Stimulated activated CD4-positive, alpha-beta T cell treated with anti-CD3 and anti-CD28 coated beads, TNF-alpha, amount 100 ng/mL, for 4 hours (primary cell): Measurements from ENCODE around the gene DOCK8.
"Not testable (repeated sequence)": the region's sequence is repeated elsewhere in the genome, so short reads cannot be mapped to it uniquely, and the experiment has no call there.

Experiments used
- DNase-seq, 3 experiments: peaks; one replicate each; pipeline ENCODE4 v3.0.0-alpha.2; 2020; ENCODE audit warnings: low read depth in 3 of 3

DOCK8 gene

GRCh38 chr9:214648-215493, at the start of gene DOCK8:
DOCK8 (plus strand) TSS chr9:214865; CDS start chr9:214977, 112 bp downstream.
- DNase-seq: peak; percentile 27 to 34 (median 31)

DNA sequence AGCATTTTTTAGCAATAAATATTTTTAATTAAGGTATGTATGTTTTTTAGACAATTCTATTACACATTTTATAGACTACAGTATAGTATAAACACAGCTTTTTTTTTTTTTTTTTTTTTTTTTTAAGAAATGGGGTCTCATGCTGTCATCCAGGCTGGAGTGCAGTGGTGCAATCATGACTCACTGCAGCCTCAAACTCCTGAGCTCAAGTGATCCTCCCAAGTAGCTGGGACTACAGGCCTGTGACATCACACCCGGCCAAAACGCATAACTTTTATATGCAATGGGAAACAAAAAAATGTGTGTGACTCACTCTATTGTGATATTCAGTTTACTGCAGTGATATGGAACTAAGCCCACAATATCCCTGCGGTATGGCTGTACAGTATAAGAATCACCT, 44.9 kb upstream of the DOCK8 start:
- DNase-seq: not testable (repeated sequence)

DNA sequence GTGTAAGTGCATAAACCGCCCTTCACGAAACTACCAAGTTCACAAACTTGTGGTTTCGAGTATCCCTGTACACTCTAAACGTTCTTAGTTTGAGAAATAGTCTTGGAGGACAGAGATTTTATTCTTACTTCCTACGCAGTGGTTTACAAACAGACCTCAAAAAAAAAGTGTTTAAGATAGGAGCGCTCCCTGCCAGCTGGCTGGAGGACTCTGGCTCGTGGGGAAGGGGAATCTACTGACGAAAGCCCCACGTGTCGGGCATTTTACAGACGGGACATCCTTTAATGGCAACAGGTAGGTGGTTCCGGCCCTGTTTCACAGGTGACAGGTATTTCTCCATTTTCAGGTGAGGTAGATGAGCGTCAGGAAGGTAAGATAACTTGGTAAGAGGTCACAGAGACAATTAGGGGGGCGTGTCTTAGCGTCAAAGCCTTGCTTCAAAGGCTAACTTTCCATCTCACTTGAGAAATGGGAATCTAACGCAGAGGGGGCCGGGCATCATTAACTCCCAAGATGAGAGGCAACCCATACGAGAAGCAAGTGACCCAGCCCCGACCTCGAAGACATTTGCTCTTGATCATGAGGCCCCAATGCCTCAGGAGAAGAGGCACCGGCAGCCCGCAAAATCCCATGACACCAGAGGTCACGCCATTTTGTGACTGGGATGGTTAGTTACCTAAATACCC, 36.4 kb upstream of the DOCK8 start:
- peak in 1 of 3 experiments; percentile 0 for DNase-seq

DNA sequence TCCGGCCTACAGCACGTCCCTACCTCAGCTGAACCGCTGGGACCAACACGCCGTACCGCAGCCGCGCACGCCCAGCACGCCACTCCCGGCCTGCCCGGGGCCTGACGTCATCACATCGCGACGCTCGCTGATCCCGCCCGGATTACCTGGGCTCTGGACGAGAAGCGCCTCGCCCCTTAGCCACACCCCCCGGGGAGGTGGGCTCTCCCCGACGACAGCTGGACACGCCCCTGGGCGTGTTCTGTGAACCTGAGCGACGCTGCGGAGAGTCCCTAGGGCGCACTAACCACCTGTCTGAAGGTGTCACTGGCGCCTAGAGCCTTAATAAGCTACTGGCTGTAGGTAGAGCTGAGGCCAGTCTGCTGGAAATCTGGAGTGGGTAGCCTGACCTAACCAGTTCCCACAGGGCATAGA, 35.7 kb upstream of the DOCK8 start, which contains the start of gene ZNG1A:
Gene ZNG1A, minus strand, starts transcription at position 87 of the 414 bp plus-strand sequence. CDS start 87 bp downstream, outside the sequence.
- DNase-seq: peak; percentile 41 to 65 (median 64)

DNA sequence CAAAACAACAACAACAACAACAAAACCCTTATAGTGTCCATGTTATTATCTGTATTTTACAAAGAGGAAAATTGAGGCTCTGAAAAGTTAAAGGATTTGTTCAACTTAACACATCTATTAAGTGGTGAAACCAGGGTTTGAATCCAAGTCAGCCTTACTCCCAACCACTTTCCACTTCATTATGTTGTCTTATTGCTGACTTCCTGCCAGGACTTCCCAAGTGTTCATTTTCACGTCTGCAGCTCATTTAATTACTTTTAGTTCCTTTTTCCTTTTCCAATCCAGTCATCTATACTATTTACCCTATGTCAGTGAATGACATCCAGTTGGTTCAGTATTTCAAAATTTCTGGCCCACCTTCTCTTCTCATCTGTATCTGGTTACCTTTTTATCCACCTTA, 15.1 kb upstream of the DOCK8 start:
- DNase-seq: not testable (repeated sequence)

GRCh38 chr9:206481-206880, 8.2 kb upstream of the DOCK8 start:
- no peak for DNase-seq

GRCh38 chr9:209143-209758, 5.4 kb upstream of the DOCK8 start:
- DNase-seq: no peak

DNA sequence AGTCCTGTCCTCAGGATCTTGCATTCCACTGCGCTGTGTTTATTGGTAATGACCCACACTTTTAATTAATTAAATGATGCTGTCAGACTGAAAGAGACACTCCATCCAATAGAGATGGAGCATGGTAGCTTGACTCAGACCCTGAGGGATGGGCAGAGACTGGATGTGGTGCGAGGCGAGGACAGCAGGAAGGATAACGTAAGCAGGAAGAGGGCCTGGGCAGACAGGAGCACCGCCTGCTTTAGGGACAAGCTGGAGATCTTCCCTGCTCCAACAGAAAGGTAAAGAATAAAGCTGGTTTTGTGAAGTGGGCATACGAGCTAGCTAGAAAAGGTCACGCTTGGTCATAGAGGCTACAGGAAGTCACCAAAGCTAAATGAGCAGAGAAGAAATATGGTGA, 3.6 kb upstream of the DOCK8 start:
- no peak for DNase-seq

- DNase-seq: no peak
Observed at GRCh38 chr9:211557-211956, 3.1 kb upstream of the DOCK8 start.

- no peak for DNase-seq
Observed at GRCh38 chr9:212297-212696, 2.4 kb upstream of the DOCK8 start.

GRCh38 chr9:213901-214300, 764 bp upstream of the DOCK8 start:
- DNase-seq: not testable (repeated sequence)

GRCh38 chr9:214351-214647, 366 bp upstream of the DOCK8 start:
- peak in 1 of 3 experiments; percentile 3 for DNase-seq

DNA sequence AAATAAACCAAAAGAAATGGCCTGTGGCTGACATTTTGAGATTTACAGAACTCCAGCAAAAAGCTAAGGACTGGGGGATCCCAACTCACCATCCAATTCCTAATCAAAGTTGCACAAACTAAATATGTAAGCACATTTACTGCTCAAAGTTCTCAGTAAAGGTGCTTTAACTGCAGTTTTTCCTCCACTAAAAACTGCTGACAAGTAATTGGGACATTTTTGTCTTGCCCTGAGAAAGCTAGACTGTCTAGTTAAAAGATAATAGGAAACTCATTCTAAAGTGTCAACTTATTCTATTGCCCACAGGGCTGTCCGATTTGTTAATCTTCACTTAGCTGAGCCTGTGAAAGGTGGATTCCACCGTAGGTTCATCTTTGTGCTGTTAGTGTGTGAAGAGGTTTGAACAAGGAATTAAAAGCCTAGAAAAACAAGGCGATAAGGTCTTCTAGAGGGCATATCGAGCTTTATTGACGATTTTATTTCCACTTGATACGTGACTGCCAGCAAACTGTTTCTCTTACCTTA, 1.0 kb downstream of the DOCK8 start:
- no peak for DNase-seq

- DNase-seq: no peak
Observed at GRCh38 chr9:216866-217265, 2.2 kb downstream of the DOCK8 start.

DNA sequence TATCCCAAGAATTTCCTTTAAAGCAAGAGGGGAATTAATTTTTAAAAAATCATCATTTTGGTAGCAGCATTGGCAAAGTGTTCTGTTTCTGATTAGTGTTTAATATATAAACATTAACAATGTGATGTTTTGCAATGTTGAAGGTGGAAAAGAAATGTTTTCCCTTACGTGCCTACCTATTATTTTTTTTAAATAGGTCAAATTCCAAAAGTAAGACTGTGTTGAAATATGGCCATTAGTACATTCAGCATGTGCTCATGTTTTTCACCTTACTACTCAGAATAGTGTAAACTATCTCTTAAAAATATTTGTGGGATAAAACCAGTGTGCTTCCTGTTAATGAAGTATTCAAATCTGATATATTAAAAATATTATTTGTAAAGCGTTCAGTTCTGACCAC, 3.3 kb downstream of the DOCK8 start:
- DNase-seq: no peak

DNA sequence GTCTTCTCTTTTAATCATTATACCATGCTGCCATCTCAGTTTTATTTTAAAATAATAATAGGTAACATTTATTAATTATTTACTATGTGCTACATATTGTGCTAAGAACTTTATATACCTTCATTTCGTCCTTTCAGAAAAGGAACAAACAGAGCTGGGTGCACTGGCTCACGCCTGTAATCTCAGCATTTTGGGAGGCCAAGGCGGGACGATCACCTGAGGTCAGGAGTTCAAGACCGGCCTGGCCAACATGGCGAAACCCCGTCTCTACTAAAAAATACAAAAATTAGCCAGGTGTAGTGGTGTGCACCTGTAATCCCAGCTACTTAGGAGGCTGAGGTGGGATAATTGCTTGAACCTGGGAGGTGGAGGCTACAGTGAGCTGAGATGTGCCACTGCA, 4.4 kb downstream of the DOCK8 start:
- not testable (repeated sequence) for DNase-seq

DNA sequence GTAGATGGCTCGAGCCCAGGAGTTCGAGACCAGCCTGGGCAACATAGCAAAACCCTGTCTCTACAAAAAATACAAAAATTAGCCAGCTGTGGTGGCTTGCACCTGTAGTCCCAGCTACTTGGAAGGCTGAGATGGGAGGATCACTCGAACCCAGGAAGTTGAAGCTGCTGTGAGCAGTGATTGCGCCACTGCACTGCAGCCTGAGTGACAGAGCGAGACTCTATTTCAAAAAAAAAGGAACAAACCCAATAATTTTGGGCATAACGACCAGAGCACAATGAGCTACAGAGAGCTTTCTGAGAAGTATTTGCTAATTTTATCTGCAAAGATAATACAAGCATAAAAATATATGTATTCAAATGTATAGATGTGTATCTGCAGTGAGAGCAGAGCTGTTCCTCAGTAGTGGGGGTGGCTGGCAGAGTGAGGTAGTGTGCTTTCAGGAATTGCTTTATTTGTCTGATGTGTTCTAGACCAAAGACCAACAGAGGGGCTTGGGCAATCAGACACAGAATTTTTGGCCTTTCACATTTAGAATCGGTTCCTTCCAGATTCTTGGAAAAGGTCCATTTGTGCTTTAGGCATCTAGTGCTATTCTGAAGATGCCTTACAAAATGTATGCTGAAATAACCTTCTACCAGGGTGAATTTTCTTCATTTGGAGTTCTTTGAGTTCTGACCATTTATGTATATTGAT, 5.2 kb downstream of the DOCK8 start:
- no peak for DNase-seq

DNA sequence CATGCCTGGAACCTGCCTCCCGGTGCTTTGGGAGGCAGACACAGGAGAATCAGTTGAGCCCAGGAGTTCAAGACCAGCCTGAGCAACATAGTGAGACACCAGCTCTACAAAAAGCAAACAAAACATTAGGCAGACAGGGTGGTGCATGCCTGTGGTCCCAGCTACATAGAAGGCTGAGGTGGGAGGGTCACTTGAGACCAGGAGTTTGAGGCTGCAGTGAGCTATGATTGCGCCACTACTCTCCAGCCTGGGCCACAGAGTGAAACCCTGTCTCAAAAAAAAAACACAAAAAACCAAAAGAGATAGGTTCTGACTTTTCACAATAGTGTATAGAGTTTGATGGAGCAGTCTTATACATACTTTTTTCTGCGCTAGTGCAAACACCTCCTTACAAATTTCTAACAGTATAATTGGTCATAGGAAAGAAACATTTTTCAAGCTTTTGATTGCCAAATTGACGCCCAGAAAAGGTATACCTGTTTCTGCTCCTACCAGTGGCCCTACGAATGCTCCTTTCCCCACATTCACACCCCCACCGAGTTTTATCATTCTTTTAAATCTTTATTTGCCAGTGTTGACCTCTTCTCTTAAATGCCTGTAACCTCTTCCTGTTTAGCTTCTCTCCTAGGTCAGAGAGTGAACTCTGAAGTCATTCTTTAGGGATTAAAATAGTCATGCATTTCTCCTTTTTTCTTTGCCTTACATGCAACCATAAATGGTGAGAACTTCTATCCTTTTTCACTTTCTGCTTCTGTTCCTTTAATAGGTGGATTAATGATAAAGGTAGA, 7.5 kb downstream of the DOCK8 start:
- DNase-seq: no peak

DNA sequence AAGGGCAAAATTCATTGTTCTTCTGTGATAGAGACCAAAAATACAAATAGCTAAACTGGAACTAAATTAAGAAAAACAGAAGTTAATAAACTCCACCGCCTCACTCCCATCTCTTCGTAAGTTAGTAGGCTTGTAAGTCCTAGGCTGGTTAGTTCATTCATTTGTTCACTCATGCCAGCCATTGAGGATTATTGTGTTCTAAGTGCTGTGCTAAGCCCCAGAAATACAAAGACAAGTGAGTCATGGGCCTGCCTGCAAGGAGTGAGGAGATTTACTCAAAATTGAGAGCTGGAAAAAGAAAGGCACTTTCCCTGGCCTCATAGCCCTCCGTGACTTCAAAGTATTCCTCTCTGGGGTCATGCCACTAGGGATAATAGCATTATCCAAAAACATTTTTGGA, 8.5 kb downstream of the DOCK8 start:
- no peak for DNase-seq

DNA sequence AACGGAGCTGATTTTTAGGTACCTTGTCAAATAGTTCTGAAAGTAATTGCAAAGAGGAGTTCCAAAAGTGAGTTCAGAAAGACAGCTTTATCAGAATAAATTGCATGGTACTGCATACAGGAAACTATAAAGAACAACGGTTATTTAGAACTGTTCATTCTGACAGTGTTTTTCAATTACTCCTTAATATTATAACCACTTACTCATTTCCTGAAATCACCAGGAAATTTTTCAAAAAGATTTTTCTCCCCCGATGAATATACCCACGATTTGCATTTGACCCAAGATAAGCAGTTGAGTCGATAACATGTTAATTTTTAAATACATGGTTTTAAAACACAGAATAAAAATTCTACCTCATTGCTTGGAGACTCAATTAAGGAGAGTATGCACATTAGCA, 9.4 kb downstream of the DOCK8 start:
- DNase-seq: no peak
